GOT3 (cell line): Measurements from ENCODE around the gene CP.

Experiments
- DNase-seq: peaks from one replicate; lab custom pipeline; 2025; ENCODE audit warnings: mixed read lengths; lab: John Stamatoyannopoulos, UW

The CP gene

DNA sequence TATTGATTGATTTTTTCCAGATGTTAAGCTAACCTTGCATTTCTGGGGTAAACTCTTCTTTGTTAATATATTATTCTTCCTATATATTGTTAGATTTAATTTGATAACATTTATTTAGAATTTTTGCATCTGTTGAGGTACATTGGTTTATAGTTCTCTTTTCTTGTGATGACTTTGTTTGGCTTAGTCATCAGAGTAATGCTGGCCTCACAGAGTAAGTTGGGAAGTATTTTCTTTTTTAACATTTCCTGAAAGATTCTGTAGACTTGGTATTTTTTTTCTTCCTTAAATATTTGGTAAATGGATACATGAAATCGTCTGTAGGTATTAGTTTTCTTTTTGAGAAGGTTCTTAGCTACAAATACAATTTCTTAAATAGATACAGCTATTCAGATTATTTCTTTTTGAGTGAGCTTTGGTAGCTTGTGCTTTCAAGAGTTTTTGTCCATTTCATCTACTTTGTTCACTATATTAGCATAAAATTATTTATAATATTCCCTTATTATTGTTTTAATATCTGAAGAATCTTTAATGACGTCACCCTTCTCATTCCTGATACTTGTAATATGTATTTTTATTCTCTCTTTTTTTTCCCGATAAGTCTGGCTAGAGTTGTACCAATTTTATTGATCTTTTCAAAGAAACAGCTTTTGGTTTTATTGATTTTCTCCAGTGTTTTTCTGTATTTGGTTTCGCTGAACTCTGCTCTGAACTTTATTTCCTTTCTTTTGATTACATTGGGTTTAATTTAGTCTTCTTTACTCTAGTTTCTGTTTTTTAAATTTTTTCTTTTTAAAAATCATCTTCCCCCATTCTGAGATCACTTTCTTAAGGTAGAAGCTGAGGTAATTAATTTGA, 98.7 kb downstream of the CP start:
- DNase-seq: no peak
